Rectal smooth muscle tissue (tissue), 1 donor: Measurements from ENCODE around the gene NIPAL3.

ENCODE experiments used
- H3K27ac ChIP-seq: one replicate; pipeline ENCODE4 v1.7.0; 2013; ENCODE audit warnings: low read depth, low read length, inconsistent platforms
- H3K27me3 ChIP-seq: one replicate; pipeline ENCODE4 v1.7.0; 2013; ENCODE audit warnings: low read length; ENCODE audit not compliant: control insufficient read depth, insufficient read depth
- H3K36me3 ChIP-seq: one replicate; pipeline ENCODE4 v1.7.0; 2013; ENCODE audit warnings: low read length; ENCODE audit not compliant: control insufficient read depth, insufficient read depth
- H3K4me1 ChIP-seq: one replicate; pipeline ENCODE4 v1.7.0; 2013; ENCODE audit warnings: low read length; ENCODE audit not compliant: control insufficient read depth, insufficient read depth
- H3K4me3 ChIP-seq: one replicate; pipeline ENCODE4 v1.7.0; 2013; ENCODE audit warnings: low read length
- H3K9ac ChIP-seq: one replicate; pipeline ENCODE4 v1.7.0; 2013; ENCODE audit warnings: low read length

The NIPAL3 gene

DNA sequence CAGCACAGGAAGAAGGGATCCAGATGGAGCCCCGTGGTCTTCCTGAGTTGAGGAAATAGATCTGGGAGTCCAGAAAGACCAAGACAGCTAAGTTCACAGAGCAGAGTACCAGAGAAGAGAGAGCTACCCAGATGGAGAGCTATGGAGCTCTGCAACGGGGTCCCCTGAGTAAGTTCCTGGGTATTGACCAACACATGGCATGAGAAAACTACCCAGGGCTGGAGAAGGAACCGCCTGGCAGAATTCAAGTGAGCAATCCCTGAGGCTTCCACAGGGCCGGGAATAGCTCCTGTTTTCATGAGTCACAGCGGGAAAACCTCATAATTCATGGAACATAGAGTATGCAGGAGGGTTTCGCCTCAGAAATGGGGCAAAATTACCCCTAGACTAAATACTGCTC lies 21.7 kb upstream of the NIPAL3 start:
- H3K36me3 ChIP-seq: no peaks in the 10 kb centered on the region
- peaks cover 6% of the 10 kb centered on the region for H3K4me1 ChIP-seq
- H3K4me3 ChIP-seq: no peak overlapping the region
- no peak overlapping the region for H3K27ac ChIP-seq
- no peak overlapping the region for H3K9ac ChIP-seq
- no peaks in the 10 kb centered on the region for H3K27me3 ChIP-seq

DNA sequence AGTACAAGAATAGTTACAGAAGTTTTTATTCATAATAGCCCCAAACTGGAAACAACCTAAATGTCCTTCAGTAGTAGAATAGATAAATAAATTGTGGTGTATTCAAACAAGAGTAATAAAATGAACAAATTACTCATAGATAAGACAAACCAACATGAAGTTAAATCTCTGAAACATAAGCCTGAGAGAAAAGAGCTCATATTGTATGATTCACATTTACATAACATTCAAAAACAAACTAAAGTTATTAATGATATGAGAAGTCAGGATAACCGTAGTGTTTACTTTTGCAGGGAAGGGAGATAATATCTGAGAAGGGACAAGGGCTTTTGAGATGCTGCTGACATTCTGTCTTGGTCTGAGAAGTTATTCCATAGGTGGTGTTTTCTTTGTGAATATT lies 15.5 kb upstream of the NIPAL3 start:
- Histone ChIP-seq H3K36me3 (no peaks in the 10 kb centered on the region), H3K9ac (no peak overlapping the region), H3K27me3 (no peaks in the 10 kb centered on the region), H3K27ac (no peak overlapping the region), H3K4me3 (no peak overlapping the region), H3K4me1 (no peaks in the 10 kb centered on the region)

DNA sequence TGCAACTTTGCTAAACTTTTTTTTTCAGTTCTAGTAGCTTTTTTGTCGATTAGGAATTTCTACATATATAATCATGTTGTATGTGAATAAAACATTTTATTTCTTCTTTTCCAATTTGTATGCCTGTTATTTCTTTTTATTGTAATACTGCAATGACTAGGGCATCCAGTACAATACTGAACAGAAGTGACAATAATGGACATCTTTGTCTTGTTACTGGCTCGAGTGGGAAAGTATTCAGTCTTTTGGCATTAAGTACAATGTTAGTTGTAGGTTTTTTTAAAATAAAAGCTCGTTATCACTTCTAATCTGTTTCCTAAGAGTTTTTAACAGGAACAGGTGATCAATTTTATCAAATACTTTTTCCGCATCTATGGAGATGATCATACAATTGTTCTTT lies 11.8 kb upstream of the NIPAL3 start:
- H3K27me3 ChIP-seq: no peaks in the 10 kb centered on the region
- H3K4me3 ChIP-seq: no peak overlapping the region
- no peaks in the 10 kb centered on the region for H3K36me3 ChIP-seq
- no peaks in the 10 kb centered on the region for H3K4me1 ChIP-seq
- no peak overlapping the region for H3K27ac ChIP-seq
- H3K9ac ChIP-seq: no peak overlapping the region

DNA sequence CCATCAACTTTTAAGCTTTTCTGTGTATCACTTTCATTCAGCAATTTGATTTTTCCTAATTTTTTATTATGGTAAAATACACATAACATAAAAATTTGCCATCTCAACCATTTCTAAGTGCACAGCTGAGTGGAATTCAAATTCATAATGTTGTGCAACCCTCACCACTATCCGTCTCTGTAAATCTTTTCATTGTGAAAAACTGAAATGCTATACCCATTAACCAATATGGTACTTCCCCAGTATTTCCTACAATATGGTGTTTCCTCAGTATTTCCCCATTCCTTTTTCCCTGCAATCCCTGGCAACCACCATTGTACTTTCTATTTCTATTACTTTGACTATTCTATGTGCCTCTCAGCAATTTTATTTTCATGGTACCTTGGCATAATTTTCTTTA lies 8.8 kb upstream of the NIPAL3 start:
- Histone ChIP-seq H3K9ac (no peak overlapping the region), H3K27me3 (no peaks in the 10 kb centered on the region), H3K27ac (no peak overlapping the region), H3K4me1 (no peaks in the 10 kb centered on the region), H3K4me3 (no peak overlapping the region), H3K36me3 (no peaks in the 10 kb centered on the region)

DNA sequence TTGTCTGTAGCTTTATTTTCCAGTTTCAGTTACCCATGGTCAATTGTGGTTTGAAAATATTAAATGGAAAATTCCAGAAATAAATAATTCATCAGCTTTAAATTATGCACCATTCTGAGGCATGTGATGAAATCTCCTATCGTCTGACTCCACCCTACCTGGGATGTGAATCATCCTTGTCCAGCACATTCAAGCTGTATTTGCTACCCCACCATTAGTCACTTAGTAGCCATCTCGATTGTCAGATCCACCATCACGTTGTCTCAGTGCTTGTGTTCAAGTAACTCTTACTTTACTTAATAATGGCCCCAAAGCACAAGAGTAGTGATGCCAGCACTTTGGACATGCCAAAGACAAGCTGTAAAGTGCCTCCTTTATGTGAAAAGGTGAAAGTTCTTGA lies 6.1 kb upstream of the NIPAL3 start:
- no peaks in the 10 kb centered on the region for H3K36me3 ChIP-seq
- H3K27me3 ChIP-seq: no peaks in the 10 kb centered on the region
- no peak overlapping the region for H3K9ac ChIP-seq
- H3K4me1 ChIP-seq: no peaks in the 10 kb centered on the region
- no peak overlapping the region for H3K4me3 ChIP-seq
- H3K27ac ChIP-seq: no peak overlapping the region

DNA sequence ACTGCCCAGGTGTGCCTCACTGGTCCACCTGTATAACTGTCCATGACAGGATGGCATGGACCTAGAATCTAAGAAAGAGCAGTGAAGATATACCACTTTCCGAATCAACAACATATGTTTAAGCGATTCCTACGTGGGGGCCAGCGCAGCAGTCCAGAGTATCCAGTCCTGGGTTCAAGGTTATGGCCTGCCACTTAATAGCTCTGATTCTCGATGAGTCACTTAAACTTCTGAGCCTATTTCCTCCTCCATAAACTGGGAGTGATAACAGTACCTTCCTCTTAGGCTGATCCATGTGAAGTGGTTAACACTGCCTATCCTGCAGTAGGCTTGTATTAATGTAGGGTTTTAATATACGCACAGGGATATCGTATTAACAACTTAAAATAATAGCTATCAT lies 4.9 kb upstream of the NIPAL3 start:
- Histone ChIP-seq H3K9ac (no peak overlapping the region), H3K36me3 (no peaks in the 10 kb centered on the region), H3K27me3 (no peaks in the 10 kb centered on the region), H3K4me3 (no peak overlapping the region), H3K4me1 (peaks cover 2% of the 10 kb centered on the region), H3K27ac (no peak overlapping the region)

DNA sequence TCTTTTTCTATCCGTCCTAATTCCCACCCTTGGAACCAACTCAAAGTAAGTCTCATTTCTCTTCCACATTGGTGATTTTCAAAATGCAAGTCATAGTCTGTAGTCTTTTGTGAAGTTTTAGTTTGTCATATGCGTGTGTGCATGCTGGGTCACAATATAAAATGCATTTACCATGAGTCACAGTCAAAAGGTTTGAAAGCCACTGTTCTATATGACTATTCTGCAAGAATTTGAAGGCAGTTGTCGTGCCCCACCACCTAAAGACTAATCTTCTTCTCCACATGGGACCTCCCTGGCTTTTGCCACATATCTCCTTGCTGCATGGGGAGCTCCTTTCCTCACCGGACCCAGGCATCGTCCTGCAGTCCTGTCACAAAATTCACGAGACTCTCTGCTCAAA lies 3.6 kb upstream of the NIPAL3 start:
- no peak overlapping the region for H3K4me3 ChIP-seq
- no peak overlapping the region for H3K9ac ChIP-seq
- H3K27ac ChIP-seq: no peak overlapping the region
- no peaks in the 10 kb centered on the region for H3K36me3 ChIP-seq
- H3K4me1 ChIP-seq: peaks cover 12% of the 10 kb centered on the region
- no peaks in the 10 kb centered on the region for H3K27me3 ChIP-seq

DNA sequence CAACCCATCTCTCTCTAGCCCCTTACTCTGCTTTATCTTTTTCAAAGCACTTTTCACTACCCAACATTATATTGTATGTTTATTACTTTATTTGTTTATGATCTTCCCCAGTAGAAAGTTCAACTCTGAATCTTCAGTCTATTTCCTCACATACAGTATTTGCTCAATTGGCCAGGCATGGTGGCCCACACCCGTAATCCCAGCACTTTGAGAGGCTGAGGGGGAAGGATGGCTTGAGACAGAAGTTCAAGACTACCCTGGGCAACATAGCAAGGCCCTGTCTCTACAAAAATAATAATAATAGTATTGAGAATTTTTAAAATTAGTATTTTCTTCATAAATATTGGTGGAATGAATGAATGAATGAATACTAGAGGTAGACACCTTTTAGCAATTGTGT lies 3.2 kb upstream of the NIPAL3 start:
- H3K27ac ChIP-seq: no peak overlapping the region
- H3K27me3 ChIP-seq: no peaks in the 10 kb centered on the region
- peaks cover 16% of the 10 kb centered on the region for H3K4me1 ChIP-seq
- no peak overlapping the region for H3K9ac ChIP-seq
- H3K4me3 ChIP-seq: no peak overlapping the region
- no peaks in the 10 kb centered on the region for H3K36me3 ChIP-seq

DNA sequence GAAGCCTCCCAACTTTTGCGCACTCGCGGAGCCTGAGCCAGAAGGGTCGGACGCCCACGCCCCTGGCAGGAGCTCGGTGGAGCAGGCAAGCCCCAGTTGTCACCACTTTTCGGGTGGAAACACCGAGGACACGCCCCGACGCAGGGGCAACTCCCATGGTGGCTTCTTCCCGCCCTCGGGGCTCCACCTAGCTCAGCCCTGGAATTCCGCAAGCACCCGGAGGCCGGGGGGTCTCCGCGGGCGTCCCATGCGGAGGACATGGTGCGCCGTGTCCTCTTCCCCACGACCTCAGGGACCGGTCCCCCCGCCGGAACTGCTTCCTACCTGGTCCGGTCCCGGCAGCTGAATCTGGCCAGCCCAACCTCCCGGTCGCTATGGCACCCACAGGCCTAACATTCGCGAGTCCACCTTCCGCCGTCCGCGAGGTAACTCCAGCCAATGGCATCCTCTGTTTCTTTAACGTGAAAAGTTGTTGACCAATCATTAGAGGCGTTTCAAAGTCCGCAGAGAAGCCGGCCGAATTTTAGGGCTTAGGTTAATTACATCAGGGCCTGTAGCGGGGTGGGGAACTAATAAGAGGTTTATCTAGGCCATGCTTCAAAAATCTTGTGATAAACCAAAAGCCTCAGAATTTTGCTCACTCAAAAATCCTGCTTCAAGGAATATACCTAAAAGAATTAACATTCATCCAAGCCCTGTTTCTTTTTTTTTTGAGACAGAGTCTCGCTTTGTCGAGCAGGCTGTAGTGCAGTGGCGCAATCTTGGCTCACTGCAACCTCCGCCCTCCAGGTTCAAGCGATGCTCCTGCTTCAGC lies 2.0 kb upstream of the NIPAL3 start, which contains the start of gene STPG1:
TSS of gene STPG1 (minus strand) at position 433 of the 814 bp plus-strand sequence. CDS start 12,394 bp downstream, outside the sequence.
- Histone ChIP-seq H3K27me3 (no peaks in the 10 kb centered on the region), H3K36me3 (no peaks in the 10 kb centered on the region), H3K4me1 (peaks cover 22% of the 10 kb centered on the region), H3K27ac (no peak within 1 kb of the TSS), H3K9ac (peak within 1 kb of the TSS; percentile 86), H3K4me3 (peak within 1 kb of the TSS; percentile 93)

DNA sequence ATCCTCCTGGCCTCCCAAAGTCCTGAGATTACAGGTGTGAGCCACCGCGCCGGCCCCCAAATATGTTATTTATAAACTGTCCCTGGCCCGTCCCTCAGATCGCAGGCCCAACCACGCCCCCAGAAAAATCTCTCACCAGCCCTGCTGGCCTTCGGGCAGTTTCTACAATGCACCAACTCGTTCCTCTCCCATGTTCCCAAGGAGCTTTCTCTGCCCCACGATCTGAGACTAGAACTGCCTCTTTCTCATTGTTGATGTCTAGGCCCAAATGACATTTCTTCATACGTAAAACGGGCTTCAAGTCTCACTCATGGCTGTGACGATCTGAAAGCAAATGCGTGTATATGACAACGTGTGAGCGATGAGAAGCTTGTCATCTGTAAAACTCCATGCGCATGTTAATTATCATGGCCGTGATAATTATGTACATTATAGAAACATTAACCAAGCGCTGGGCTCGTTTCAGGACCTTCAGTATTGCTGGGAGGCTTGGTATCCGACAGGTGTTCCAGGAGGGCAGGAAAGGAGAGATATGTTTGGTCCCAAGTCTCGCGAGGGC lies 748 bp upstream of the NIPAL3 start:
- H3K9ac ChIP-seq: no peak overlapping the region
- H3K4me3 ChIP-seq: peak overlapping the region; percentile 96
- no peaks in the 10 kb centered on the region for H3K27me3 ChIP-seq
- peaks cover 5% of the 10 kb centered on the region for H3K36me3 ChIP-seq
- peak overlapping the region; percentile 48 for H3K27ac ChIP-seq
- peaks cover 22% of the 10 kb centered on the region for H3K4me1 ChIP-seq

DNA sequence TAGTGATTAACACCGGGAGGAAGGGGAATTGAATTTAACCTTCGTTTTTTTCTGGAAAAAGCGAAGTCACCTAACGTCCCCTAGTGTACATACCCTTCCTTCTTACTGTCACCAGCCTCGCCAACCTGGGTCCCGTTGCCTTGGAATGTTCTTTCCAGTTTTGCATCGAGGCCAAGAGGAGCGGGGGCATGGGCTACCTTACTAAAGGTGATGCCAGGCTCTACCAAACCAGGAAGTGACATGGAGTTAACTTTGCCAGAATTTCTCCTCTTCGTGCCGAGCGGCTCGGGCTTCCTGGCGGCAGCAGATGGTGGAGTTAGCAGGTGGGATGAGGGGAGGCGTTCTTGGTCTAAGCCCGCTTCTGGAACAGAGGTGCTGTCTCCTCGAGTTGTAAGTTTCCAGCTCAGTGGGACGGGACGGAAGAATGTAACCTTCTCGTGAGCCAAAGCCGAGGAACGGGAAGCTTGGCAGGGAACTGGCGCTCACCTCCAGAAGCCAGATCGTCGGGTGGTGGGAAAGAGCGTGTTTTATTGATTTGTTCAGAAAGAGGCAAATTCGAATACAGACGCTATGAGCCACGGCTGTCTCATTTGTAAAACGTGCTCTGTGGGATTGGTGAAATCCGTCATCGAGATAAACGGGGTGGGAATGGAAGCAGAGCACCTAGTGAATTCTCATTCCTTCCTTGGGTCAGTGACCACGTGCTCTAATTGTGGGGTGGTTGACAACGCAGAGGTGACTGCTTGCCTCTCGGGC lies 486 bp downstream of the NIPAL3 start:
- peaks cover 5% of the 10 kb centered on the region for H3K36me3 ChIP-seq
- no peaks in the 10 kb centered on the region for H3K27me3 ChIP-seq
- H3K4me3 ChIP-seq: peak overlapping the region; percentile 96
- H3K9ac ChIP-seq: peak overlapping the region; percentile 57
- peaks cover 22% of the 10 kb centered on the region for H3K4me1 ChIP-seq
- H3K27ac ChIP-seq: peak overlapping the region; percentile 67

DNA sequence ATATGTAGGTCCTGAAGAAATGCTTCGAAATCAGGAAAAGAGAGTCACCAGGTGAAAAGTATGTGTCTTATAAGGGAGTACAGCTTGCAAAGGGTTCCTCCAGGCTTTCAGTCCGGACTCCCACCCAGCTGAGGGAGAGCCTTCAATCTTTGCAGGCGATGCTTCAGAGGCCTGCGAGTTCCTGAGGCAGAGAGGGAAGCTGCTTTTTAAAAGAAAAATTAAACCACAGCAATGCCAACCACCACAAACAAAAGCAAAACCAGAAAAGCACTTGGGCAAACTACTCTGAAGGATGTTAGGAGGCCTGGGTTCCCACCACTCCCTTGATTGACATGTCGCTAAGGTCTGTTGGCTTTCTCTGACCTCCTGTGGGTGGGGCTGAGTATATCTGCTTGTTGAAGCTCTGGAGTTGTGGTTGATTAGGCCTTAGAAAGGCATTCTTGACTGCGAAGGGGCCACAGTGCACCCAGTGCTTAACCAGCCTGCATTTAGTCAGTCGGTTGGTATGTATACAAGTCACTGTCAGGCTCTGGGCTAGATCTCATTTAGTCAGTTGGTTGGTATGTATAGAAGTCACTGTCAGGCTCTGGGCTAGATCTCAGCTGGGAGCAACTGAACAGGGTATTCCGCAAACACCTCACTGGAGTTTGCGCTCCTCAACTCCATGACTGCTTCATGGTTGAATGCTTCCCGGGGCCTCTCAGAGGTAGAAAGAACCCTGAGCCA lies 1.2 kb downstream of the NIPAL3 start:
- Histone ChIP-seq H3K27me3 (no peaks in the 10 kb centered on the region), H3K9ac (no peak overlapping the region), H3K27ac (peak overlapping the region; percentile 67), H3K4me1 (peaks cover 22% of the 10 kb centered on the region), H3K36me3 (peaks cover 9% of the 10 kb centered on the region), H3K4me3 (peak overlapping the region; percentile 96)
